ENCODE measurements around the gene ITIH5. TPM values are rescaled to one million over a fixed set of nuclear protein-coding genes. Genes with fewer than 3 reads are reported as not detected.

ITIH5 gene
- polyA plus RNA-seq, 1 donor from 2014 or later: 0.28 TPM

DNA sequence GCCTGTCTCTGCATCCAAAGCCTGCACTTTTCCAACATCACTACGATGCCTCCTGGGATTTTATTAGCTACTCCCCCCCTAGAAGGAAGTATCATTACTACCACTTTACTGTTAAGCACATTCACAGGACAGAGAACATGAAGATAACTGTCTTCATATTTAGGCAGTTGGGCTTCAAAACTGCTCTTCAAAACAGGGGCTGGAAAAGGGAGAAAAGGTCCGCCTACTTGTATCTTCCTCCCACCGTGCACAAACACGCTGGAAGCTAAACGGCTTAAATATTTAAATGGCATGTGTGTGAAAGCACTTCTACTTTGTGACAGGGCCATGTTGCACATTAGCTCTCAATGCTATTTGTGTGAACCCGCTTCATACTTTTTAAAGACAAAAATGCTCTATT is 999 bp downstream of the ITIH5 start (continued):
- TF ChIP-seq, protein P1, sequence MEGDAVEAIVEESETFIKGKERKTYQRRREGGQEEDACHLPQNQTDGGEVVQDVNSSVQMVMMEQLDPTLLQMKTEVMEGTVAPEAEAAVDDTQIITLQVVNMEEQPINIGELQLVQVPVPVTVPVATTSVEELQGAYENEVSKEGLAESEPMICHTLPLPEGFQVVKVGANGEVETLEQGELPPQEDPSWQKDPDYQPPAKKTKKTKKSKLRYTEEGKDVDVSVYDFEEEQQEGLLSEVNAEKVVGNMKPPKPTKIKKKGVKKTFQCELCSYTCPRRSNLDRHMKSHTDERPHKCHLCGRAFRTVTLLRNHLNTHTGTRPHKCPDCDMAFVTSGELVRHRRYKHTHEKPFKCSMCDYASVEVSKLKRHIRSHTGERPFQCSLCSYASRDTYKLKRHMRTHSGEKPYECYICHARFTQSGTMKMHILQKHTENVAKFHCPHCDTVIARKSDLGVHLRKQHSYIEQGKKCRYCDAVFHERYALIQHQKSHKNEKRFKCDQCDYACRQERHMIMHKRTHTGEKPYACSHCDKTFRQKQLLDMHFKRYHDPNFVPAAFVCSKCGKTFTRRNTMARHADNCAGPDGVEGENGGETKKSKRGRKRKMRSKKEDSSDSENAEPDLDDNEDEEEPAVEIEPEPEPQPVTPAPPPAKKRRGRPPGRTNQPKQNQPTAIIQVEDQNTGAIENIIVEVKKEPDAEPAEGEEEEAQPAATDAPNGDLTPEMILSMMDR (IDR thresholded peaks at IDR 0.05; ENCODE audit: poor library complexity, severe bottlenecking): no peak
- TF ChIP-seq EZH2 (IDR thresholded peaks at IDR 0.05; ENCODE audit: borderline replicate concordance, insufficient read depth, low read length, poor library complexity, severe bottlenecking): no peak

DNA sequence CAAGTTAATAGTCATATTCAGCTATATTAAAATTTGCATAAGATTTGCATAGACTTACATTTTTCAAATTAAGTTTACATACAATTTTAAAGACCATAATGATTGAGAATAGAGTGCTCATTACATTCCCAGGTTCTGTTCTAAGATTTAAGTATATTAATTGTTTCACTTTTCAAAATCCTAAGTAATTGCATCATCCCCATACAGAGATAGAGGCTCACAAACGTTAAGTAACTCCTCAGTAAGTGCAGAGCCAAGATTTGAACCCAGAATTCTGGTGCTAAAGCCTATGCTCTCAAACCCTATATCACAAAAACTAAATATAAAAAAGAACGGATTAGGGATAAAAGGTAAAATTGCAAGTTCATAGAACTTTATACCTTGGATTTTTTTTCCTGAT is 2.1 kb downstream of the ITIH5 start:
- Histone ChIP-seq H3K4me2 (ENCODE audit: low read length) (no peak overlapping the region), H3K4me3 (ENCODE audit: low read length) (no peak overlapping the region), H3K9me2 (ENCODE audit: insufficient read depth, low read length) (no peaks in the 10 kb centered on the region), H4K20me1 (ENCODE audit: insufficient read depth) (no peaks in the 10 kb centered on the region), H3K27me3 (ENCODE audit: insufficient read depth, low read depth, low read length) (peaks cover 51% of the 10 kb centered on the region), H2AFZ (ENCODE audit: low read depth, low read length) (no peak overlapping the region), H3K9ac (ENCODE audit: low read length) (no peak overlapping the region), H3K27ac (ENCODE audit: low read length) (no peak overlapping the region), H3K9me3 (ENCODE audit: low read length) (no peaks in the 10 kb centered on the region), H3F3A (ENCODE audit: insufficient read depth, low read length, poor library complexity, severe bottlenecking) (no peaks in the 10 kb centered on the region), H3K36me3 (ENCODE audit: insufficient read depth, low read length) (no peaks in the 10 kb centered on the region), H3K79me2 (replicated peaks; ENCODE audit: insufficient read depth, low read length) (no peaks in the 10 kb centered on the region)
- TF ChIP-seq TAF1 (IDR thresholded peaks at IDR 0.05; ENCODE audit: low read depth) (no peak), RAD21 (conservative IDR thresholded peaks at IDR 0.05) (no peak), POLR2AphosphoS5 (IDR thresholded peaks at IDR 0.05) (no peak), MXI1 (conservative IDR thresholded peaks at IDR 0.05; ENCODE audit: poor library complexity, severe bottlenecking) (no peak), SMC3 (conservative IDR thresholded peaks at IDR 0.05; ENCODE audit: poor library complexity) (no peak), EP300 (conservative IDR thresholded peaks at IDR 0.05; ENCODE audit: poor library complexity, severe bottlenecking) (no peak), EZH2 (IDR thresholded peaks at IDR 0.05; ENCODE audit: borderline replicate concordance, insufficient read depth, low read length, poor library complexity, severe bottlenecking) (no peak)
- TF ChIP-seq, protein P1 (IDR thresholded peaks at IDR 0.05; ENCODE audit: poor library complexity, severe bottlenecking): no peak
- TF ChIP-seq, protein P2, sequence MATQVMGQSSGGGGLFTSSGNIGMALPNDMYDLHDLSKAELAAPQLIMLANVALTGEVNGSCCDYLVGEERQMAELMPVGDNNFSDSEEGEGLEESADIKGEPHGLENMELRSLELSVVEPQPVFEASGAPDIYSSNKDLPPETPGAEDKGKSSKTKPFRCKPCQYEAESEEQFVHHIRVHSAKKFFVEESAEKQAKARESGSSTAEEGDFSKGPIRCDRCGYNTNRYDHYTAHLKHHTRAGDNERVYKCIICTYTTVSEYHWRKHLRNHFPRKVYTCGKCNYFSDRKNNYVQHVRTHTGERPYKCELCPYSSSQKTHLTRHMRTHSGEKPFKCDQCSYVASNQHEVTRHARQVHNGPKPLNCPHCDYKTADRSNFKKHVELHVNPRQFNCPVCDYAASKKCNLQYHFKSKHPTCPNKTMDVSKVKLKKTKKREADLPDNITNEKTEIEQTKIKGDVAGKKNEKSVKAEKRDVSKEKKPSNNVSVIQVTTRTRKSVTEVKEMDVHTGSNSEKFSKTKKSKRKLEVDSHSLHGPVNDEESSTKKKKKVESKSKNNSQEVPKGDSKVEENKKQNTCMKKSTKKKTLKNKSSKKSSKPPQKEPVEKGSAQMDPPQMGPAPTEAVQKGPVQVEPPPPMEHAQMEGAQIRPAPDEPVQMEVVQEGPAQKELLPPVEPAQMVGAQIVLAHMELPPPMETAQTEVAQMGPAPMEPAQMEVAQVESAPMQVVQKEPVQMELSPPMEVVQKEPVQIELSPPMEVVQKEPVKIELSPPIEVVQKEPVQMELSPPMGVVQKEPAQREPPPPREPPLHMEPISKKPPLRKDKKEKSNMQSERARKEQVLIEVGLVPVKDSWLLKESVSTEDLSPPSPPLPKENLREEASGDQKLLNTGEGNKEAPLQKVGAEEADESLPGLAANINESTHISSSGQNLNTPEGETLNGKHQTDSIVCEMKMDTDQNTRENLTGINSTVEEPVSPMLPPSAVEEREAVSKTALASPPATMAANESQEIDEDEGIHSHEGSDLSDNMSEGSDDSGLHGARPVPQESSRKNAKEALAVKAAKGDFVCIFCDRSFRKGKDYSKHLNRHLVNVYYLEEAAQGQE (IDR thresholded peaks at IDR 0.05; ENCODE audit: borderline replicate concordance): no peak

DNA sequence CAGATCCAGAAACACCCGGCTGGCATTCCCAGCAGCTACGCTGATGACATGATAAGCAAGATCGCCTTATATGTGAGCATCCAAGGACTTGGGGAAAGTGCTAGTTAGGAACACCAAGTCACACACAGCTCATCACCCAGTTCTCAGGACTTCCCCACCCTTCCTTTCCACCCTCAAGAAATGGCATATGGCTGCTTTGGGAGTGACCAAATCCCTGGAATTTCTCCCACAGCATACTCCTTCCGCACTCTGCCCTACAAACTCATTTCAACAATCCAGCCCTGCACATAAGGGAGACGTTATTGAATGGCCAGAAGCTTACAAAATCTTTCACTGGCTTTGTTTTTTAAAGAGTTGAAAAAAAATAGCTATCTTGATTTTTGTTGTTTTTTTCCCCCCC is 4.2 kb downstream of the ITIH5 start:
- H3K9me2 ChIP-seq (ENCODE audit: insufficient read depth, low read length): no peaks in the 10 kb centered on the region
- H4K20me1 ChIP-seq (ENCODE audit: insufficient read depth): no peaks in the 10 kb centered on the region
- no peak for TF ChIP-seq RAD21 (conservative IDR thresholded peaks at IDR 0.05)
- no peak for TF ChIP-seq EZH2 (IDR thresholded peaks at IDR 0.05; ENCODE audit: borderline replicate concordance, insufficient read depth, low read length, poor library complexity, severe bottlenecking)
- TF ChIP-seq TAF1 (IDR thresholded peaks at IDR 0.05; ENCODE audit: low read depth): no peak
- TF ChIP-seq MXI1 (conservative IDR thresholded peaks at IDR 0.05; ENCODE audit: poor library complexity, severe bottlenecking): no peak
- TF ChIP-seq, protein P1 (IDR thresholded peaks at IDR 0.05; ENCODE audit: poor library complexity, severe bottlenecking): no peak
- TF ChIP-seq SMC3 (conservative IDR thresholded peaks at IDR 0.05; ENCODE audit: poor library complexity): no peak
- TF ChIP-seq EP300 (conservative IDR thresholded peaks at IDR 0.05; ENCODE audit: poor library complexity, severe bottlenecking): no peak
- TF ChIP-seq POLR2AphosphoS5 (IDR thresholded peaks at IDR 0.05): no peak
- TF ChIP-seq, protein P2 (IDR thresholded peaks at IDR 0.05; ENCODE audit: borderline replicate concordance): no peak
- no peak overlapping the region for H3K27ac ChIP-seq (ENCODE audit: low read length)
- H3K9ac ChIP-seq (ENCODE audit: low read length): no peak overlapping the region
- H3K4me3 ChIP-seq (ENCODE audit: low read length): no peak overlapping the region
- H3K27me3 ChIP-seq (ENCODE audit: insufficient read depth, low read depth, low read length): peaks cover 34% of the 10 kb centered on the region
- H2AFZ ChIP-seq (ENCODE audit: low read depth, low read length): no peak overlapping the region
- no peak overlapping the region for H3K4me2 ChIP-seq (ENCODE audit: low read length)
- H3F3A ChIP-seq (ENCODE audit: insufficient read depth, low read length, poor library complexity, severe bottlenecking): no peaks in the 10 kb centered on the region
- no peaks in the 10 kb centered on the region for H3K36me3 ChIP-seq (ENCODE audit: insufficient read depth, low read length)
- no peaks in the 10 kb centered on the region for H3K9me3 ChIP-seq (ENCODE audit: low read length)
- H3K79me2 ChIP-seq (replicated peaks; ENCODE audit: insufficient read depth, low read length): no peaks in the 10 kb centered on the region
